ENCODE data around the gene FOSL2. TPM values are rescaled to one million over a fixed set of nuclear protein-coding genes. Genes with fewer than 3 reads are reported as not detected.

FOSL2 gene
- total RNA-seq, 2 experiments from 2014 or later, result 0.35 to 1.0 TPM

DNA sequence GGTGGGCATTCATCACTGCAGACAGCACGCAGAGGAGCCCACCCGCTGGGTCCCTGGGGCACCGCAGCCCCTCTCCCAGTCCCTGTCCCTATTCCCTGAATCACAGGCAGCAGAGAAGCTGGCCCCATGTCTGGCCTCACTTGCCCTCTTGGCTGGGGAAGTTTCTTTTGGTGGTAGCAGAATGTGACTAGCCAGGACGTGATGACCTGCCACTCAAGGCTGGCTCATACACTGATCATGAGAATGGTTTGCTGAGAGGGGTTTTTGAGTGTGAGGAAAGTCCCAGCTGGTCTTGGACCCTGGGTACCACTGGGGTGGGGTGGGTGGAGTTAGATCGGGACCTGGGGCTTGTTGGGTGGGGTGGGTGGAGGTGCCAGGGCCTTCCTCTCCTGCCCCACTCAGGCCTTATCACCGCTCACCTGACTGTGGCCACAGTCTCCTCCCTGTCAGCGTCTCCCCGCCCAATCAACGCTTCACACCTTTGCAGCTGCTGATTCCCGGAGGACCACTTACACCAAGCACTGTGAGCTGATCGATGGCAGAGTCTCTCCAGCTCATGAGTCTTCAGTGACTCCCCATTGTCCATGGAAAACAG, 28.9 kb upstream of the FOSL2 start:
- DNase-seq (ENCODE audit: low spot score), result no peak
- no peak for TF ChIP-seq EZH2phosphoT487 (IDR thresholded peaks at IDR 0.05; ENCODE audit: borderline replicate concordance, low read depth, low read length)
- TF ChIP-seq, protein P1, sequence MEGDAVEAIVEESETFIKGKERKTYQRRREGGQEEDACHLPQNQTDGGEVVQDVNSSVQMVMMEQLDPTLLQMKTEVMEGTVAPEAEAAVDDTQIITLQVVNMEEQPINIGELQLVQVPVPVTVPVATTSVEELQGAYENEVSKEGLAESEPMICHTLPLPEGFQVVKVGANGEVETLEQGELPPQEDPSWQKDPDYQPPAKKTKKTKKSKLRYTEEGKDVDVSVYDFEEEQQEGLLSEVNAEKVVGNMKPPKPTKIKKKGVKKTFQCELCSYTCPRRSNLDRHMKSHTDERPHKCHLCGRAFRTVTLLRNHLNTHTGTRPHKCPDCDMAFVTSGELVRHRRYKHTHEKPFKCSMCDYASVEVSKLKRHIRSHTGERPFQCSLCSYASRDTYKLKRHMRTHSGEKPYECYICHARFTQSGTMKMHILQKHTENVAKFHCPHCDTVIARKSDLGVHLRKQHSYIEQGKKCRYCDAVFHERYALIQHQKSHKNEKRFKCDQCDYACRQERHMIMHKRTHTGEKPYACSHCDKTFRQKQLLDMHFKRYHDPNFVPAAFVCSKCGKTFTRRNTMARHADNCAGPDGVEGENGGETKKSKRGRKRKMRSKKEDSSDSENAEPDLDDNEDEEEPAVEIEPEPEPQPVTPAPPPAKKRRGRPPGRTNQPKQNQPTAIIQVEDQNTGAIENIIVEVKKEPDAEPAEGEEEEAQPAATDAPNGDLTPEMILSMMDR (conservative IDR thresholded peaks at IDR 0.05; ENCODE audit: low read length), result no peak
- ChIA-PET POLR2A (no interaction called here), CTCF (ENCODE audit: unreplicated experiment) (no interaction called here)
- H3K4me3 ChIP-seq (ENCODE audit: low read depth, low read length, poor library complexity, severe bottlenecking), result no peak overlapping the region
- no peaks in the 10 kb centered on the region for H3K4me1 ChIP-seq (ENCODE audit: insufficient read depth, low read length, poor library complexity, severe bottlenecking)
- no peaks in the 10 kb centered on the region for H3K9me2 ChIP-seq (ENCODE audit: insufficient read depth, low read length)
- H3K4me2 ChIP-seq (ENCODE audit: low read length), result no peak overlapping the region
- no peaks in the 10 kb centered on the region for H3K79me2 ChIP-seq (ENCODE audit: insufficient read depth, low read depth, low read length)
- no peaks in the 10 kb centered on the region for H4K20me1 ChIP-seq (ENCODE audit: insufficient read depth, low read length)
- no peak overlapping the region for H3K27ac ChIP-seq (ENCODE audit: low read depth, low read length, poor library complexity, severe bottlenecking)
- no peaks in the 10 kb centered on the region for H3K9me3 ChIP-seq (ENCODE audit: low read length)
- H3K36me3 ChIP-seq (ENCODE audit: insufficient read depth, low read length), result no peaks in the 10 kb centered on the region
- H2AFZ ChIP-seq (ENCODE audit: low read length), result no peak overlapping the region
- intact Hi-C loops (cut with micrococcal nuclease; ENCODE audit: unreplicated experiment), result no loop called here
- BruUV-seq (replicated peaks), result no TSS peak

DNA sequence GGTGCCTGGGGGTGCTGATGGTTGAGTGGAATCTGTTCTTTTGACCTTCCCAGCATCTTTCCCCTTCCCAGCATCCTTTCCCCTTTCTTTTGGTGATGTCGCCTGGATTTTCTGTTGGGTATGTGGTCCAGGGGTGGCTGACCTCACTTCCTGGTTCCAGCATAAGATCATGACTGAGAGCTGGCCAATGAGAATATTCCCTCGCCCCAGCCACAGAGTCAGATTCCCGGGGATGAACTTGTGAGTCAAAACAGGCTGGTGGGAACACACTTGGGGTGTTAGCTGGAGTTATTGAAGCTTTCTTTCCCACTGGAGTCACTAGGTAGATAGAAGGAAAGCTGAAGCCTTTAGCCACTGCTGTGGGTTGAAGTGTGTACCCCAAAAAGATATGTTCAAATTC, 28.0 kb upstream of the FOSL2 start:
- no peak for DNase-seq (ENCODE audit: low spot score)
- Histone ChIP-seq H3K27ac (ENCODE audit: low read depth, low read length, poor library complexity, severe bottlenecking) (no peak overlapping the region), H3K9me3 (ENCODE audit: low read length) (no peaks in the 10 kb centered on the region), H2AFZ (ENCODE audit: low read length) (no peak overlapping the region), H3K9me2 (ENCODE audit: insufficient read depth, low read length) (no peaks in the 10 kb centered on the region), H3K36me3 (ENCODE audit: insufficient read depth, low read length) (no peaks in the 10 kb centered on the region), H3K4me1 (ENCODE audit: insufficient read depth, low read length, poor library complexity, severe bottlenecking) (no peaks in the 10 kb centered on the region), H3K79me2 (ENCODE audit: insufficient read depth, low read depth, low read length) (no peaks in the 10 kb centered on the region), H3K4me3 (ENCODE audit: low read depth, low read length, poor library complexity, severe bottlenecking) (no peak overlapping the region), H4K20me1 (ENCODE audit: insufficient read depth, low read length) (no peaks in the 10 kb centered on the region), H3K4me2 (ENCODE audit: low read length) (no peak overlapping the region)
- POLR2A ChIA-PET, result no interaction called here
- BruUV-seq (replicated peaks), result no TSS peak
- TF ChIP-seq, protein P1 (conservative IDR thresholded peaks at IDR 0.05; ENCODE audit: low read length), result no peak
- no peak for TF ChIP-seq EZH2phosphoT487 (IDR thresholded peaks at IDR 0.05; ENCODE audit: borderline replicate concordance, low read depth, low read length)
- intact Hi-C loops (cut with micrococcal nuclease; ENCODE audit: unreplicated experiment), result no loop called here
- CTCF ChIA-PET (ENCODE audit: unreplicated experiment), result no interaction called here

DNA sequence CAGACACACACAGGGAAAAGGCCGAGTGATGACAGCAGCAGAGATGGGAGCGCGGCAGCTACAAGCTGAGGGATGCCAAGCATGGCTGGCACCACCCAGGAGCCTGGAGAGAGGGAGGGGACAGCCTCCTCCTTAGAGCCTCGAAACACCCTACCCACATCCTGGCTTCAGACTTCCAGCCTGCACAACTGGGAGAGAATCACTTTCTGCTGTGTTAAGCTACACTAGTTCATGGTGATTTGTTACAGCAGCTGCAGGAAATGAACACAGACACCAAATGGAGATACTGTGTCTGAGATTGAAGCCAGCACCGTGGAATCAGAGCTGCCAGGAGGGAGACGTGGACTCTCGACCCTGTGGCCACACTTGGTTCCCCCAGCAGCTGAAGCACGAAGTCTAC, 27.5 kb upstream of the FOSL2 start:
- H3K36me3 ChIP-seq (ENCODE audit: insufficient read depth, low read length), result no peaks in the 10 kb centered on the region
- no TSS peak for BruUV-seq (replicated peaks)
- TF ChIP-seq EZH2phosphoT487 (IDR thresholded peaks at IDR 0.05; ENCODE audit: borderline replicate concordance, low read depth, low read length), result no peak
- TF ChIP-seq, protein P1 (conservative IDR thresholded peaks at IDR 0.05; ENCODE audit: low read length), result no peak
- no peak for DNase-seq (ENCODE audit: low spot score)
- no peaks in the 10 kb centered on the region for H3K4me1 ChIP-seq (ENCODE audit: insufficient read depth, low read length, poor library complexity, severe bottlenecking)
- ChIA-PET POLR2A (no interaction called here), CTCF (ENCODE audit: unreplicated experiment) (no interaction called here)
- no peaks in the 10 kb centered on the region for H3K79me2 ChIP-seq (ENCODE audit: insufficient read depth, low read depth, low read length)
- H3K4me2 ChIP-seq (ENCODE audit: low read length), result no peak overlapping the region
- H3K9me3 ChIP-seq (ENCODE audit: low read length), result no peaks in the 10 kb centered on the region
- no peak overlapping the region for H3K4me3 ChIP-seq (ENCODE audit: low read depth, low read length, poor library complexity, severe bottlenecking)
- no peak overlapping the region for H3K27ac ChIP-seq (ENCODE audit: low read depth, low read length, poor library complexity, severe bottlenecking)
- no peak overlapping the region for H2AFZ ChIP-seq (ENCODE audit: low read length)
- intact Hi-C loops (cut with micrococcal nuclease; ENCODE audit: unreplicated experiment), result no loop called here
- H4K20me1 ChIP-seq (ENCODE audit: insufficient read depth, low read length), result no peaks in the 10 kb centered on the region
- H3K9me2 ChIP-seq (ENCODE audit: insufficient read depth, low read length), result no peaks in the 10 kb centered on the region
